ENCODE data around the gene IGFLR1. TPM values are rescaled to one million over a fixed set of nuclear protein-coding genes. Genes with fewer than 3 reads are reported as not detected.

Gene IGFLR1
- polyA plus RNA-seq, 1 donor from 2014 or later = 4.6 TPM

GRCh38 chr19:35696835-35697234, 45.4 kb downstream of the IGFLR1 start:
- H3K79me2 ChIP-seq (replicated peaks; ENCODE audit: insufficient read depth, low read length) = no peaks in the 10 kb centered on the region
- no peaks in the 10 kb centered on the region for H3K9me3 ChIP-seq (ENCODE audit: low read length)
- H3K9ac ChIP-seq (ENCODE audit: low read length) = no peak overlapping the region
- no peak overlapping the region for H3K27ac ChIP-seq (ENCODE audit: low read length)
- TF ChIP-seq SMC3 (conservative IDR thresholded peaks at IDR 0.05; ENCODE audit: poor library complexity) = no peak
- no peaks in the 10 kb centered on the region for H3K27me3 ChIP-seq (ENCODE audit: insufficient read depth, low read depth, low read length)
- no peak overlapping the region for H3K4me3 ChIP-seq (ENCODE audit: low read length)
- no peaks in the 10 kb centered on the region for H3F3A ChIP-seq (ENCODE audit: insufficient read depth, low read length, poor library complexity, severe bottlenecking)
- no peaks in the 10 kb centered on the region for H3K36me3 ChIP-seq (ENCODE audit: insufficient read depth, low read length)
- no peaks in the 10 kb centered on the region for H4K20me1 ChIP-seq (ENCODE audit: insufficient read depth)
- no peaks in the 10 kb centered on the region for H3K9me2 ChIP-seq (ENCODE audit: insufficient read depth, low read length)
- H3K4me2 ChIP-seq (ENCODE audit: low read length) = no peak overlapping the region
- no peak overlapping the region for H2AFZ ChIP-seq (ENCODE audit: low read depth, low read length)

GRCh38 chr19:35695895-35696422, 46.3 kb downstream of the IGFLR1 start:
- no peaks in the 10 kb centered on the region for H3K36me3 ChIP-seq (ENCODE audit: insufficient read depth, low read length)
- no peaks in the 10 kb centered on the region for H3K79me2 ChIP-seq (replicated peaks; ENCODE audit: insufficient read depth, low read length)
- H3K27me3 ChIP-seq (ENCODE audit: insufficient read depth, low read depth, low read length) = no peaks in the 10 kb centered on the region
- no peaks in the 10 kb centered on the region for H3K9me2 ChIP-seq (ENCODE audit: insufficient read depth, low read length)
- TF ChIP-seq RAD21 (conservative IDR thresholded peaks at IDR 0.05) = no peak
- no peak overlapping the region for H3K4me2 ChIP-seq (ENCODE audit: low read length)
- H3K4me3 ChIP-seq (ENCODE audit: low read length) = no peak overlapping the region
- no peaks in the 10 kb centered on the region for H4K20me1 ChIP-seq (ENCODE audit: insufficient read depth)
- no peak overlapping the region for H3K9ac ChIP-seq (ENCODE audit: low read length)
- H3F3A ChIP-seq (ENCODE audit: insufficient read depth, low read length, poor library complexity, severe bottlenecking) = no peaks in the 10 kb centered on the region
- H2AFZ ChIP-seq (ENCODE audit: low read depth, low read length) = no peak overlapping the region
- H3K9me3 ChIP-seq (ENCODE audit: low read length) = no peaks in the 10 kb centered on the region
- H3K27ac ChIP-seq (ENCODE audit: low read length) = no peak overlapping the region

- Histone ChIP-seq H3K36me3 (ENCODE audit: insufficient read depth, low read length) (no peaks in the 10 kb centered on the region), H2AFZ (ENCODE audit: low read depth, low read length) (no peak overlapping the region), H3K4me3 (ENCODE audit: low read length) (no peak overlapping the region), H4K20me1 (ENCODE audit: insufficient read depth) (no peaks in the 10 kb centered on the region), H3K79me2 (replicated peaks; ENCODE audit: insufficient read depth, low read length) (no peaks in the 10 kb centered on the region), H3K4me2 (ENCODE audit: low read length) (no peak overlapping the region), H3K9me2 (ENCODE audit: insufficient read depth, low read length) (no peaks in the 10 kb centered on the region), H3K27me3 (ENCODE audit: insufficient read depth, low read depth, low read length) (no peaks in the 10 kb centered on the region), H3F3A (ENCODE audit: insufficient read depth, low read length, poor library complexity, severe bottlenecking) (no peaks in the 10 kb centered on the region), H3K9ac (ENCODE audit: low read length) (no peak overlapping the region), H3K9me3 (ENCODE audit: low read length) (no peaks in the 10 kb centered on the region), H3K27ac (ENCODE audit: low read length) (no peak overlapping the region)
- TF ChIP-seq REST (IDR thresholded peaks at IDR 0.05; ENCODE audit: borderline replicate concordance) (no peak), SMC3 (conservative IDR thresholded peaks at IDR 0.05; ENCODE audit: poor library complexity) (peak; percentile 72), CTCF (IDR thresholded peaks at IDR 0.05; ENCODE audit: poor library complexity, severe bottlenecking) (peak; percentile 82), RAD21 (conservative IDR thresholded peaks at IDR 0.05) (peak; percentile 74)
Measured at GRCh38 chr19:35693835-35694599, 48.2 kb downstream of the IGFLR1 start.
